H9 (cell line): Measurements from ENCODE around the gene IGF1R. TPM values are rescaled to one million over a fixed set of nuclear protein-coding genes. Genes with fewer than 3 reads are reported as not detected.

ENCODE experiments used
- DNase-seq: peaks from one replicate; pipeline ENCODE4 v3.0.0-alpha.2; 2017
- H2AFZ ChIP-seq: one replicate; pipeline ENCODE4 v1.6.1; 2013; ENCODE audit warnings: mild to moderate bottlenecking, low read length, control low read depth, moderate library complexity
- H2AK5ac ChIP-seq: 2 replicates; pipeline ENCODE4 v1.6.1; 2013; ENCODE audit warnings: low read length, control low read depth, mixed read lengths; ENCODE audit not compliant: insufficient read length
- H2BK120ac ChIP-seq: one replicate; pipeline ENCODE4 v1.6.1; 2013; ENCODE audit warnings: low read depth, mild to moderate bottlenecking, low read length, control low read depth, inconsistent platforms; ENCODE audit not compliant: poor library complexity, severe bottlenecking
- H2BK12ac ChIP-seq: 2 replicates; pipeline ENCODE4 v1.6.1; 2013; ENCODE audit warnings: low read length, control low read depth, mixed read lengths, low read depth; ENCODE audit not compliant: insufficient read length
- H2BK15ac ChIP-seq: 2 replicates; pipeline ENCODE4 v1.6.1; 2013; ENCODE audit warnings: low read depth, low read length, control low read depth
- H2BK20ac ChIP-seq: one replicate; pipeline ENCODE4 v1.6.1; 2013; ENCODE audit warnings: low read depth, mild to moderate bottlenecking, low read length, control low read depth, inconsistent platforms; ENCODE audit not compliant: poor library complexity, severe bottlenecking
- H2BK5ac ChIP-seq: 2 replicates; pipeline ENCODE4 v1.6.1; 2013; ENCODE audit warnings: low read length, control low read depth, mixed read lengths; ENCODE audit not compliant: insufficient read length
- H3K14ac ChIP-seq: 2 replicates; pipeline ENCODE4 v1.6.1; 2013; ENCODE audit warnings: low read length, control low read depth; ENCODE audit not compliant: insufficient read depth
- H3K18ac ChIP-seq: 2 replicates; pipeline ENCODE4 v1.6.1; 2013; ENCODE audit warnings: low read depth, mild to moderate bottlenecking, mixed read lengths, low read length, control low read depth; ENCODE audit not compliant: insufficient read length
- H3K23ac ChIP-seq: 2 replicates; pipeline ENCODE4 v1.6.1; 2013; ENCODE audit warnings: low read length, control low read depth, mixed read lengths, low read depth; ENCODE audit not compliant: insufficient read length
- H3K23me2 ChIP-seq: 2 replicates; pipeline ENCODE4 v1.6.1; 2013; ENCODE audit warnings: low read depth, mild to moderate bottlenecking, mixed read lengths, low read length, control low read depth; ENCODE audit not compliant: insufficient read length, poor library complexity, severe bottlenecking
- H3K27ac ChIP-seq: 2 replicates; pipeline ENCODE4 v1.5.1; 2013; ENCODE audit warnings: low read length, control low read depth, mixed read lengths, low read depth; ENCODE audit not compliant: insufficient read length
- H3K27me3 ChIP-seq: 2 replicates; pipeline ENCODE4 v1.6.1; 2013; ENCODE audit warnings: low read length, control low read depth, inconsistent platforms; ENCODE audit not compliant: insufficient read depth
- H3K4ac ChIP-seq: 2 replicates; pipeline ENCODE4 v1.6.1; 2013; ENCODE audit warnings: low read depth, mild to moderate bottlenecking, control low read depth, inconsistent platforms, low read length, moderate library complexity
- H3K4me1 ChIP-seq: 2 replicates; pipeline ENCODE4 v1.6.1; 2013; ENCODE audit warnings: low read length, control low read depth, inconsistent platforms; ENCODE audit not compliant: insufficient read depth
- H3K4me2 ChIP-seq: 2 replicates; pipeline ENCODE4 v1.6.1; 2013; ENCODE audit warnings: low read length, control low read depth, mixed read lengths; ENCODE audit not compliant: insufficient read length, insufficient read depth
- H3K56ac ChIP-seq: 2 replicates; pipeline ENCODE4 v1.6.1; 2013; ENCODE audit warnings: low read depth, mild to moderate bottlenecking, mixed read lengths, low read length, control low read depth; ENCODE audit not compliant: insufficient read length
- H3K79me1 ChIP-seq: 2 replicates; pipeline ENCODE4 v1.6.1; 2013; ENCODE audit warnings: low read depth, mild to moderate bottlenecking, moderate library complexity, low read length, control low read depth, inconsistent platforms; ENCODE audit not compliant: insufficient read depth, poor library complexity, severe bottlenecking
- H3K79me2 ChIP-seq: 2 replicates; pipeline ENCODE4 v1.6.1; 2013; ENCODE audit warnings: low read length, control low read depth, inconsistent platforms; ENCODE audit not compliant: insufficient read depth
- H3K9ac ChIP-seq: 2 replicates; pipeline ENCODE4 v1.6.1; 2013; ENCODE audit warnings: low read length, control low read depth, mixed read lengths; ENCODE audit not compliant: insufficient read length; ENCODE audit errors: extremely low read depth
- H3K9me3 ChIP-seq: one replicate; pipeline ENCODE4 v1.6.1; 2013; ENCODE audit warnings: low read depth, low read length, inconsistent platforms; ENCODE audit not compliant: control insufficient read depth
- H3T11ph ChIP-seq: one replicate; pipeline ENCODE4 v1.6.1; 2013; ENCODE audit warnings: mild to moderate bottlenecking, low read length, control low read depth, inconsistent platforms
- H4K20me1 ChIP-seq: one replicate; pipeline ENCODE4 v1.6.1; 2013; ENCODE audit not compliant: control insufficient read depth, insufficient read length, insufficient read depth
- H4K5ac ChIP-seq: 2 replicates; pipeline ENCODE4 v1.6.1; 2013; ENCODE audit warnings: low read depth, mild to moderate bottlenecking, mixed read lengths, low read length, control low read depth; ENCODE audit not compliant: insufficient read length
- H4K8ac ChIP-seq: replicated peaks from 2 replicates; pipeline ENCODE4 v1.6.1; 2013; ENCODE audit warnings: low read length, control low read depth, mixed read lengths, low read depth; ENCODE audit not compliant: insufficient read length
- H4K91ac ChIP-seq: 2 replicates; pipeline ENCODE4 v1.6.1; 2013; ENCODE audit warnings: low read depth, mild to moderate bottlenecking, moderate library complexity, mixed read lengths, low read length, control low read depth; ENCODE audit not compliant: insufficient read length
- H3K27ac Mint-ChIP-seq, 3 experiments: 2 replicates in 2 of 3; 3 replicates in 1 of 3; pipeline ENCODE4 v1.8.0; 2020 to 2021; ENCODE audit warnings: mixed read lengths in 3 of 3, mild to moderate bottlenecking in 1 of 3, moderate library complexity in 1 of 3
- H3K27me3 Mint-ChIP-seq: 2 replicates; pipeline ENCODE4 v1.8.0; 2021; ENCODE audit warnings: low read depth, mild to moderate bottlenecking, moderate library complexity, mixed read lengths
- H3K36me3 Mint-ChIP-seq, 3 experiments: 2 replicates in 2 of 3; 3 replicates in 1 of 3; pipeline ENCODE4 v1.8.0; 2020 to 2021; ENCODE audit warnings: low read depth in 3 of 3, mixed read lengths in 3 of 3; ENCODE audit not compliant: insufficient read depth in 1 of 3
- H3K4me1 Mint-ChIP-seq, 2 experiments: 2 replicates each; pipeline ENCODE4 v1.8.0; 2020; ENCODE audit warnings: mixed read lengths in 2 of 2
- H3K4me3 Mint-ChIP-seq, 2 experiments: 2 replicates in 1 of 2; 3 replicates in 1 of 2; pipeline ENCODE4 v1.8.0; 2020 to 2021; ENCODE audit warnings: mild to moderate bottlenecking in 2 of 2, mixed read lengths in 2 of 2, moderate library complexity in 1 of 2
- H3K9me3 Mint-ChIP-seq, 2 experiments: 2 replicates in 1 of 2; 3 replicates in 1 of 2; pipeline ENCODE4 v1.8.0; 2020; ENCODE audit warnings: mild to moderate bottlenecking in 2 of 2, mixed read lengths in 2 of 2, moderate library complexity in 1 of 2
- CTCF ChIP-seq: fragments of 200-600 bp; sonication (generic); conservative IDR thresholded peaks from 3 replicates; pipeline ENCODE4 v1.8.0; 2021; ENCODE audit warnings: antibody characterized with exemption, mild to moderate bottlenecking
- WGBS: extraction: QIAGEN DNeasy Blood & Tissue Kit; methylation state at CpG from one replicate; pipeline ENCODE4 v1.1.7; 2013; ENCODE audit warnings: missing lambda C conversion rate, low lambda C conversion rate, mixed read lengths; ENCODE audit not compliant: insufficient read length; ENCODE audit errors: extremely low coverage; 5-methylcytosine and 5-hydroxymethylcytosine counted together
- total RNA-seq: library from RNA; stranded (reverse); gene quantifications from 2 replicates; pipeline ENCODE4 v1.2.1, GENCODE V29; 2021

IGF1R gene
- total RNA-seq, 1 experiment from 2014 or later: 70.0 TPM

- H3K4me1 Mint-ChIP-seq: peaks cover 40 to 41% of the 10 kb centered on the region in 2 experiments
- no peak overlapping the region for H2BK5ac ChIP-seq
- no CpG with 5 or more reads among the region's 13 CpGs for WGBS
Measured at GRCh38 chr15:98706986-98707385, 58.6 kb downstream of the IGF1R start.

More at GRCh38 chr15:98706986-98707385, 58.6 kb downstream of the IGF1R start:
- H2BK15ac ChIP-seq: no peak overlapping the region
- H3K4me1 ChIP-seq: peaks cover 13% of the 10 kb centered on the region; the same call in 1 of the 2 replicates
- Mint-ChIP-seq H3K27ac (no peak overlapping the region; a peak in 1 of 7 replicates), H3K4me3 (no peak overlapping the region), H3K27me3 (no peaks in the 10 kb centered on the region), H3K36me3 (peaks cover 26 to 32% (median 30%) of the 10 kb centered on the region in 3 experiments), H3K9me3 (peaks cover under 1 to 5% of the 10 kb centered on the region in 2 experiments; a peak in 3 of 5 replicates)
- H3K27ac ChIP-seq: no peak overlapping the region
- no peak overlapping the region for H2BK120ac ChIP-seq
- H3K9ac ChIP-seq: no peak overlapping the region
- no peak overlapping the region for H4K8ac ChIP-seq
- DNase-seq: no peak
- no peaks in the 10 kb centered on the region for H4K20me1 ChIP-seq
- no peak overlapping the region for H3K4ac ChIP-seq
- H3K56ac ChIP-seq: no peak overlapping the region
- TF ChIP-seq CTCF: no peak
- H3K23me2 ChIP-seq: no peaks in the 10 kb centered on the region
- no peaks in the 10 kb centered on the region for H3K27me3 ChIP-seq
- H2AFZ ChIP-seq: no peak overlapping the region
- H3K79me2 ChIP-seq: peaks cover 80% of the 10 kb centered on the region; the same call in 1 of the 2 replicates
- peaks cover 11% of the 10 kb centered on the region for H3K79me1 ChIP-seq
- no peak overlapping the region for H4K5ac ChIP-seq
- no peaks in the 10 kb centered on the region for H3K9me3 ChIP-seq
- no peak overlapping the region for H3T11ph ChIP-seq
- no peak overlapping the region for H2BK12ac ChIP-seq
- H3K23ac ChIP-seq: no peak overlapping the region
- no peak overlapping the region for H2BK20ac ChIP-seq
- no peak overlapping the region for H4K91ac ChIP-seq
- no peak overlapping the region for H3K4me2 ChIP-seq
- H3K14ac ChIP-seq: peak overlapping the region; percentile 35; the same call in 1 of the 2 replicates
- no peak overlapping the region for H2AK5ac ChIP-seq
- no peak overlapping the region for H3K18ac ChIP-seq
